Smooth muscle cell (in vitro differentiated cells): ENCODE results near the gene SF3A1. TPM values are rescaled to one million over a fixed set of nuclear protein-coding genes. Genes with fewer than 3 reads are reported as not detected.

Experiments
- DNase-seq: peaks from one replicate; lab custom pipeline; 2025; ENCODE audit not compliant: unreplicated experiment; lab: John Stamatoyannopoulos, UW
- H2AFZ ChIP-seq: fragments of 200-600 bp; sonication (generic); 2 replicates; pipeline ENCODE4 v1.6.0; 2016; ENCODE audit warnings: antibody characterized with exemption, low read depth, mild to moderate bottlenecking
- H3F3A ChIP-seq: fragments of 200-600 bp; sonication (generic); 2 replicates; pipeline ENCODE4 v1.6.0; 2017; ENCODE audit warnings: antibody characterized with exemption, low read depth
- H3K27ac ChIP-seq: fragments of 200-600 bp; sonication (generic); 2 replicates; pipeline ENCODE4 v1.5.1; 2016; ENCODE audit warnings: low read depth, mild to moderate bottlenecking
- H3K27me3 ChIP-seq: fragments of 200-600 bp; sonication (generic); 2 replicates; pipeline ENCODE4 v1.6.1; 2016; ENCODE audit warnings: low read depth, mild to moderate bottlenecking
- H3K36me3 ChIP-seq: fragments of 200-600 bp; sonication (generic); 2 replicates; pipeline ENCODE4 v1.5.1; 2016; ENCODE audit warnings: low read depth
- H3K4me1 ChIP-seq: fragments of 200-600 bp; sonication (generic); 2 replicates; pipeline ENCODE4 v1.5.1; 2016; ENCODE audit warnings: low read depth
- H3K4me2 ChIP-seq: fragments of 200-600 bp; sonication (generic); 2 replicates; pipeline ENCODE4 v1.6.0; 2016; ENCODE audit warnings: mild to moderate bottlenecking
- H3K4me3 ChIP-seq: fragments of 200-600 bp; sonication (generic); 2 replicates; pipeline ENCODE4 v1.5.1; 2016; ENCODE audit warnings: mild to moderate bottlenecking
- H3K79me2 ChIP-seq: fragments of 200-600 bp; sonication (generic); 2 replicates; pipeline ENCODE4 v1.6.0; 2016; ENCODE audit warnings: low read depth, mild to moderate bottlenecking
- H3K9ac ChIP-seq: fragments of 200-600 bp; sonication (generic); 2 replicates; pipeline ENCODE4 v1.6.0; 2016; ENCODE audit warnings: low read depth
- H3K9me3 ChIP-seq: fragments of 200-600 bp; sonication (generic); replicated peaks from 2 replicates; pipeline ENCODE4 v1.5.1; 2016; ENCODE audit warnings: low read depth
- H4K20me1 ChIP-seq: fragments of 200-600 bp; sonication (generic); 2 replicates; pipeline ENCODE4 v1.6.0; 2016; ENCODE audit warnings: low read depth
- CTCF ChIP-seq: fragments of 200-600 bp; sonication (generic); IDR thresholded peaks from 2 replicates; pipeline ENCODE4 v1.5.1; 2017; ENCODE audit warnings: borderline replicate concordance, mild to moderate bottlenecking, antibody characterized with exemption; ENCODE audit not compliant: insufficient read depth, poor library complexity, severe bottlenecking
- WGBS: methylation state at CpG from one replicate; pipeline ENCODE4 v1.1.7; 2016; ENCODE audit warnings: low lambda C conversion rate; 5-methylcytosine and 5-hydroxymethylcytosine counted together
- polyA plus RNA-seq: library from polyadenylated mRNA; unstranded; fragments of >200 nt; fragmentation: Nextera tagmentation; extraction: Ambion mirVana; gene quantifications from 2 replicates; pipeline ENCODE4 v1.2.1, GENCODE V29; 2016
- total RNA-seq: library from RNA; depleted of rRNA; stranded (reverse); fragments of >200 nt; gene quantifications from 2 replicates; pipeline ENCODE4 v1.2.3, GENCODE V29; 2014

Gene SF3A1
- total and polyA plus RNA-seq, 2 experiments from 2014 or later = 55.0 to 86.7 TPM

GRCh38 chr22:30315962-30316576, 40.6 kb downstream of the SF3A1 start:
- TF ChIP-seq CTCF = no peak
- H3F3A ChIP-seq = peaks cover 20% of the 10 kb centered on the region
- H3K9me3 ChIP-seq = no peaks in the 10 kb centered on the region
- H3K4me2 ChIP-seq = no peak overlapping the region
- H4K20me1 ChIP-seq = peaks cover 99% of the 10 kb centered on the region
- DNase-seq = no peak
- H3K4me1 ChIP-seq = peaks cover 14% of the 10 kb centered on the region
- H3K27me3 ChIP-seq = no peaks in the 10 kb centered on the region
- peaks cover 94% of the 10 kb centered on the region for H3K79me2 ChIP-seq
- H3K36me3 ChIP-seq = no peaks in the 10 kb centered on the region
- WGBS = 91% methylated on average over 2 of the region's 2 CpGs
- H3K4me3 ChIP-seq = no peak overlapping the region
- peak overlapping the region; percentile 74 for H3K27ac ChIP-seq
- no peak overlapping the region for H2AFZ ChIP-seq
- no peak overlapping the region for H3K9ac ChIP-seq

- peak overlapping the region; percentile 74 for H3K27ac ChIP-seq
- peaks cover 25% of the 10 kb centered on the region for H3F3A ChIP-seq
- peaks cover 20% of the 10 kb centered on the region for H3K4me1 ChIP-seq
- no peak overlapping the region for H3K4me3 ChIP-seq
- no peaks in the 10 kb centered on the region for H3K36me3 ChIP-seq
- H3K9me3 ChIP-seq = no peaks in the 10 kb centered on the region
- no peak for DNase-seq
- TF ChIP-seq CTCF = no peak
- peaks cover 93% of the 10 kb centered on the region for H3K79me2 ChIP-seq
- no peak overlapping the region for H3K9ac ChIP-seq
- 54% methylated on average over 8 of the region's 8 CpGs for WGBS
- peaks cover 99% of the 10 kb centered on the region for H4K20me1 ChIP-seq
- no peak overlapping the region for H2AFZ ChIP-seq
- no peaks in the 10 kb centered on the region for H3K27me3 ChIP-seq
- no peak overlapping the region for H3K4me2 ChIP-seq
Measured at GRCh38 chr22:30314915-30315314, 41.8 kb downstream of the SF3A1 start.

- TF ChIP-seq CTCF = no peak
- Histone ChIP-seq H4K20me1 (peaks cover 99% of the 10 kb centered on the region), H3K27me3 (no peaks in the 10 kb centered on the region), H3K79me2 (peaks cover 93% of the 10 kb centered on the region), H3F3A (peaks cover 27% of the 10 kb centered on the region), H3K9me3 (no peaks in the 10 kb centered on the region), H3K27ac (peak overlapping the region; percentile 74), H2AFZ (no peak overlapping the region), H3K36me3 (no peaks in the 10 kb centered on the region), H3K4me3 (no peak overlapping the region), H3K4me2 (no peak overlapping the region), H3K4me1 (peaks cover 20% of the 10 kb centered on the region), H3K9ac (peak overlapping the region; percentile 17)
- no peak for DNase-seq
- WGBS = 79% methylated on average over 6 of the region's 8 CpGs
Measured at GRCh38 chr22:30313527-30314363, 42.9 kb downstream of the SF3A1 start.
